CD4-positive, alpha-beta T cell (primary cell): ENCODE data around the gene ANO9. TPM values are rescaled to one million over a fixed set of nuclear protein-coding genes. Genes with fewer than 3 reads are reported as not detected.

Experiments used
- ATAC-seq: fragments of 200-7000 bp; cut with Tn5 transposase; one replicate; pipeline ENCODE4 v1.10.0; 2022; ENCODE audit warnings: mild to moderate bottlenecking; ENCODE audit not compliant: poor library complexity
- CTCF ChIA-PET: fragments of 350-600 bp; sonication (Branson Sonifier 250); formaldehyde crosslinking; loops from one replicate; lab custom pipeline; 2021; ENCODE audit warnings: antibody characterized with exemption, inconsistent platforms; lab: Charles Lee
- POLR2A ChIA-PET: fragments of 350-600 bp; sonication (Branson Sonifier 250); formaldehyde crosslinking; loops from one replicate; lab custom pipeline; 2021; ENCODE audit warnings: antibody characterized with exemption, inconsistent platforms; lab: Charles Lee
- DNase-seq, 14 experiments: peaks; one replicate each; pipeline ENCODE4 v3.0.0-alpha.2; 2013 to 2020; ENCODE audit warnings: mixed read lengths in 2 of 14
- H3K27ac ChIP-seq, 2 donors: one replicate each; pipeline versions ENCODE4 v1.5.1 to v1.7.0; 2013; ENCODE audit warnings: low read length in 2 of 2, low read depth in 1 of 2, mild to moderate bottlenecking in 1 of 2
- H3K27me3 ChIP-seq, 2 experiments: 1 replicate in 1 of 2; 2 replicates in 1 of 2; pipeline versions ENCODE4 v1.6.1 to v1.7.0; 2013; ENCODE audit warnings: low read length in 2 of 2, control low read depth in 1 of 2, mild to moderate bottlenecking in 1 of 2, moderate library complexity in 1 of 2; ENCODE audit not compliant: insufficient read depth in 2 of 2, control insufficient read depth in 1 of 2
- H3K36me3 ChIP-seq: one replicate; pipeline ENCODE4 v1.6.1; 2013; ENCODE audit warnings: low read length, control low read depth; ENCODE audit not compliant: insufficient read depth
- H3K4me1 ChIP-seq: one replicate; pipeline ENCODE4 v1.6.1; 2013; ENCODE audit warnings: low read length, control low read depth; ENCODE audit not compliant: insufficient read depth
- H3K4me3 ChIP-seq: one replicate; pipeline ENCODE4 v1.5.1; 2013; ENCODE audit warnings: mild to moderate bottlenecking, low read length, moderate library complexity
- H3K9me3 ChIP-seq, 2 experiments: 1 replicate in 1 of 2; 2 replicates in 1 of 2; pipeline versions ENCODE4 v1.6.1 to v1.7.0; 2013; ENCODE audit warnings: low read length in 2 of 2, mild to moderate bottlenecking in 2 of 2, control low read depth in 1 of 2, moderate library complexity in 1 of 2; ENCODE audit not compliant: control insufficient read depth in 1 of 2, insufficient read depth in 1 of 2
- H3K27ac Mint-ChIP-seq: one replicate; pipeline ENCODE4 v1.8.0; 2020; ENCODE audit warnings: mixed read lengths
- H3K27me3 Mint-ChIP-seq: one replicate; pipeline ENCODE4 v1.8.0; 2021; ENCODE audit warnings: mixed read lengths
- H3K36me3 Mint-ChIP-seq: one replicate; pipeline ENCODE4 v1.8.0; 2021; ENCODE audit warnings: low read depth, mixed read lengths
- H3K4me1 Mint-ChIP-seq: one replicate; pipeline ENCODE4 v1.8.0; 2021; ENCODE audit warnings: low read depth, mixed read lengths
- H3K4me3 Mint-ChIP-seq: one replicate; pipeline ENCODE4 v1.8.0; 2020; ENCODE audit warnings: mild to moderate bottlenecking, mixed read lengths
- H3K9me3 Mint-ChIP-seq: one replicate; pipeline ENCODE4 v1.8.0; 2020; ENCODE audit warnings: mixed read lengths
- intact Hi-C, 2 experiments: fragments of 100-400 bp; cut with DNase I in 1 of 2; cut with micrococcal nuclease in 1 of 2; formaldehyde crosslinking; loops; one replicate each; pipeline versions ENCODE4 v1.15.1 to v1.9.0; 2023 to 2025; cut with DNase I, micrococcal nuclease
- total RNA-seq, 174 experiments: library from RNA in 2 of 174; stranded (reverse) in 2 of 174; gene quantifications; one replicate each; pipeline ENCODE4 v1.2.3 and lab custom pipeline; 2021 to 2026
- TF ChIP-seq, protein P1 (sequence below): fragments of 200-600 bp; IDR thresholded peaks from one replicate; pipeline ENCODE4 v1.8.0; 2022; ENCODE audit warnings: antibody characterized with exemption, mild to moderate bottlenecking

ANO9 gene
- total RNA-seq, 2 experiments from 2014 or later = 109 to 114 TPM

DNA sequence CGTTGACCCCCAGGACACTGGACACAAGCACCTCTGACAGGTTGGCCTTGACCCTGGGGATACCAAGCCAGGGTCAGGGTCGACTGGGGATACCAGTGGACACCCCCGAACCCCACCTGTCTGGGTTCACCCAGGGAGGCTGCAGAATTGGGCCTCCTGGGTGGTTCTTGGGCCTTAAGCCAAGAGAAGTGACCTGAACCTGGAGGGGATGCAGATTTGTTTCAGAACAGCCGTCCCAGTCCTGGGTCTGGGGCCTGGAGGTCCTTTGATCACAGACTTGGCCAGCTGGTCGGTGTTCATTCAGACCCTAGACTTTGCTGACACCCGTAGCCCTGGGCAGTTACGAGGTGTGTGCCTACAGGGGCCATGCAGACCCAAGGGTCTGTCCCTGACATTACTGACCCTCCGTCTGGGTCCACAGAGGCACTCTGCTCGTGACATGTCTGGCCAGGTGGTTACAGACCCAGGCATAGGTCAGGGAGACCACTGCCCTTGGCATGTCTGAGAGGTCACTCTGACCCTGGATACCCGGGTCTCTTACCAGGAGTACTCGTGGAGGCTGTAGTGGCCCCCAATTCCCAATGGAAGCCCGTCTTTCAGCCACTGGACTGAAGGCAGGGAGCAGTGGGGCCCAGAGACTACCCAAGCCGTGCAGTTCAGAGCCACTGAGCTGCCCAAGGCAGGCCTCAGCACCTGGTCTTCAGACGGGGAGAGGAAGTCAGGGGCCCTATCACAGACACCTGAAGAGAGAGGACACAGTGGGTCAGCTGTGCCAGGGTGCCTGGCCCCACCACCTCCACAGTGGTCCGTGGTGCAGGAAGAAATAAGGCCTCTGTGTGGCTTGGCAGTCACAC lies 33.4 kb downstream of the ANO9 start:
- no peak for ATAC-seq
- Histone ChIP-seq H3K4me3 (no peak overlapping the region), H3K9me3 (no peaks in the 10 kb centered on the region), H3K27me3 (no peaks in the 10 kb centered on the region), H3K4me1 (peaks cover 56% of the 10 kb centered on the region), H3K36me3 (peaks cover 20% of the 10 kb centered on the region), H3K27ac (peak overlapping the region; percentile 55 to 64)
- intact Hi-C loops = loop anchor here in 1 of 2 experiments (5.0 kb wide), 2 partner anchors 169 to 171 kb away; partner anchors contain the start of genes PHRF1, PSMD13 and SIRT3
- Mint-ChIP-seq H3K9me3 (no peaks in the 10 kb centered on the region), H3K27me3 (no peaks in the 10 kb centered on the region), H3K4me3 (no peak overlapping the region), H3K27ac (peak overlapping the region; percentile 76), H3K36me3 (peaks cover 9% of the 10 kb centered on the region), H3K4me1 (peaks cover 17% of the 10 kb centered on the region)
- CTCF ChIA-PET = interaction anchor here (1.8 to 4.3 kb wide), 2 partner anchors 40 to 42 kb away, joined by 6 to 37 read pairs; partner anchors contain the start of gene PTDSS2
- DNase-seq = no peak
- TF ChIP-seq, protein P1, sequence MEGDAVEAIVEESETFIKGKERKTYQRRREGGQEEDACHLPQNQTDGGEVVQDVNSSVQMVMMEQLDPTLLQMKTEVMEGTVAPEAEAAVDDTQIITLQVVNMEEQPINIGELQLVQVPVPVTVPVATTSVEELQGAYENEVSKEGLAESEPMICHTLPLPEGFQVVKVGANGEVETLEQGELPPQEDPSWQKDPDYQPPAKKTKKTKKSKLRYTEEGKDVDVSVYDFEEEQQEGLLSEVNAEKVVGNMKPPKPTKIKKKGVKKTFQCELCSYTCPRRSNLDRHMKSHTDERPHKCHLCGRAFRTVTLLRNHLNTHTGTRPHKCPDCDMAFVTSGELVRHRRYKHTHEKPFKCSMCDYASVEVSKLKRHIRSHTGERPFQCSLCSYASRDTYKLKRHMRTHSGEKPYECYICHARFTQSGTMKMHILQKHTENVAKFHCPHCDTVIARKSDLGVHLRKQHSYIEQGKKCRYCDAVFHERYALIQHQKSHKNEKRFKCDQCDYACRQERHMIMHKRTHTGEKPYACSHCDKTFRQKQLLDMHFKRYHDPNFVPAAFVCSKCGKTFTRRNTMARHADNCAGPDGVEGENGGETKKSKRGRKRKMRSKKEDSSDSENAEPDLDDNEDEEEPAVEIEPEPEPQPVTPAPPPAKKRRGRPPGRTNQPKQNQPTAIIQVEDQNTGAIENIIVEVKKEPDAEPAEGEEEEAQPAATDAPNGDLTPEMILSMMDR = no peak
- POLR2A ChIA-PET = interaction anchor here (1.0 to 7.3 kb wide), 7 partner anchors 8 to 201 kb away, joined by 3 to 88 read pairs (median 19); partner anchors contain the start of genes BET1L, PSMD13, PTDSS2 and RIC8A

DNA sequence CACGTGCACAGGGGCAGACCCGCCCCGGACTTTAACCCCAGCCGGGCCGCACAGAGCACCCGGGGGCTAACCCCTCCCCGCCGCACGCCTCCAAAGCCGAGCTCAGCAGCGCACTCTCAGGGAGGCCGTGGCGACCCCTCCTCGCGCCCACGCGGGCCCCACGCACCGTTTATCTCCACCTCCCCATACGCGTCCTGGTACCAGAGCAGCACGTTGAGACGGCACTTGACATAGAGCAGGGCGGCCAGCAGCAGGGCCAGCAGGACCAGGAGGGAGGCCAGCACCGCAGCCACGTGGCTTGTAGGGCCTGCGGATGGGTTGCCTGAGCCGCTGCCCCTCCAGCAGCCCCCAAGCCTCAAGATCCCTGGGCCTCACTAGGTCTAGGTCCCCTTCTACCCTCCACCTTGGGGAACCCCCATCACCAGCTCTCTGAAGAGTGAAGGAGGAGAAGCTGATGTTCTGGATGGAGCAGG lies 34.1 kb downstream of the ANO9 start:
- H3K4me1 ChIP-seq = peaks cover 49% of the 10 kb centered on the region
- Mint-ChIP-seq H3K36me3 (peaks cover 4% of the 10 kb centered on the region), H3K4me3 (peak overlapping the region; percentile 62), H3K4me1 (peaks cover 10% of the 10 kb centered on the region), H3K27ac (peak overlapping the region; percentile 76), H3K27me3 (no peaks in the 10 kb centered on the region), H3K9me3 (no peaks in the 10 kb centered on the region)
- CTCF ChIA-PET = interaction anchor here (0.9 to 4.3 kb wide), 5 partner anchors 41 to 157 kb away, joined by 3 to 39 read pairs (median 5); partner anchors contain the start of gene PTDSS2
- intact Hi-C loops = loop anchor here (1.0 to 5.0 kb wide), 5 partner anchors 43 to 200 kb away; partner anchors contain the start of genes RNH1 (in 2 of the 2), BET1L (in 1 of the 2), PHRF1 (in 1 of the 2) and PSMD13 (in 1 of the 2)
- H3K4me3 ChIP-seq = peak overlapping the region; percentile 20
- no peaks in the 10 kb centered on the region for H3K27me3 ChIP-seq
- H3K9me3 ChIP-seq = no peaks in the 10 kb centered on the region
- POLR2A ChIA-PET = interaction anchor here (1.0 to 7.3 kb wide), 16 partner anchors 8 to 412 kb away, joined by 3 to 88 read pairs (median 5); partner anchors contain the start of genes BET1L, PNPLA2, PSMD13 and PTDSS2
- ATAC-seq (peak; percentile 16), DNase-seq (peak in 4 of 14 experiments; percentile 20 to 47 (median 40))
- H3K36me3 ChIP-seq = peaks cover 19% of the 10 kb centered on the region
- TF ChIP-seq, protein P1 = no peak
- H3K27ac ChIP-seq = peak overlapping the region; percentile 55 to 64
